Stimulated activated CD4-positive, alpha-beta T cell treated with anti-CD3 and anti-CD28 coated beads, Interleukin-15, amount 100 ng/mL, for 1 hour (primary cell): ENCODE measurements around the gene HM13.
"Not testable (repeated sequence)": the region's sequence is repeated elsewhere in the genome, so short reads cannot be mapped to it uniquely, and the experiment has no call there.

Experiments
- DNase-seq, 2 donors: peaks; one replicate each; pipeline ENCODE4 v3.0.0-alpha.2; 2020; ENCODE audit warnings: low read depth in 1 of 2, low spot score in 1 of 2

HM13 gene

GRCh38 chr20:31606804-31607639 lies 92.8 kb downstream of the HM13 start:
- no peak for DNase-seq

- DNase-seq: no peak
These were observed 93.5 kb downstream of the HM13 start for GRCh38 chr20:31607640-31608250.

- DNase-seq: no peak
These were observed 94.2 kb downstream of the HM13 start for GRCh38 chr20:31608251-31608945.

GRCh38 chr20:31612271-31612640 lies 98.0 kb downstream of the HM13 start:
- DNase-seq: not testable (repeated sequence)

- no peak for DNase-seq
These were observed 101.2 kb downstream of the HM13 start for GRCh38 chr20:31615416-31615815.

- DNase-seq: no peak
These were observed 103.3 kb downstream of the HM13 start for GRCh38 chr20:31617432-31618104.
